LNCAP (cell line): ENCODE results near the gene TCEANC2.

Source experiments
- TF ChIP-seq, protein P1 (sequence below): fragments of 450-650 bp; IDR thresholded peaks from 2 replicates; pipeline ENCODE4 v1.5.1; 2017; ENCODE audit warnings: mild to moderate bottlenecking

Gene TCEANC2

DNA sequence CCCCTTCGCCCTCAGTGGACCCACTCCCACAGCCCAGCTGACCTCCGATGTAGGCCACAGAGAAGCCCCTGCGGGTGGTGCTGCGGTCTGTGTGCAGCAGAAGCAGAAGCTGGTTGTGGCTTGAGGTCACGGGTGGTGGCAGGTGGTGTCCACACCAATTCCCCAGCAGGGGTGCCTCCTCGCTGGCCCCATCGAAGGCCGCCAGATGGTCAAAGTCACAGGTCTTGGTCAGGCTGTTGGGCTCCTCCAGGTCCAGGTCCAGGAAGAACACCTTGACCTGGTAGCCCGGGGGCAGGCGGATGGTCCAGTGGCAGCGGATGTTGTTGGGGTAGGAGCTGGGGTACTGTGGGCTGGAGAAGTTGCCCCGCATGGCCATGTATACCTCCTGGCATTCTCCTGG, 86.3 kb downstream of the TCEANC2 start:
- TF ChIP-seq, protein P1, sequence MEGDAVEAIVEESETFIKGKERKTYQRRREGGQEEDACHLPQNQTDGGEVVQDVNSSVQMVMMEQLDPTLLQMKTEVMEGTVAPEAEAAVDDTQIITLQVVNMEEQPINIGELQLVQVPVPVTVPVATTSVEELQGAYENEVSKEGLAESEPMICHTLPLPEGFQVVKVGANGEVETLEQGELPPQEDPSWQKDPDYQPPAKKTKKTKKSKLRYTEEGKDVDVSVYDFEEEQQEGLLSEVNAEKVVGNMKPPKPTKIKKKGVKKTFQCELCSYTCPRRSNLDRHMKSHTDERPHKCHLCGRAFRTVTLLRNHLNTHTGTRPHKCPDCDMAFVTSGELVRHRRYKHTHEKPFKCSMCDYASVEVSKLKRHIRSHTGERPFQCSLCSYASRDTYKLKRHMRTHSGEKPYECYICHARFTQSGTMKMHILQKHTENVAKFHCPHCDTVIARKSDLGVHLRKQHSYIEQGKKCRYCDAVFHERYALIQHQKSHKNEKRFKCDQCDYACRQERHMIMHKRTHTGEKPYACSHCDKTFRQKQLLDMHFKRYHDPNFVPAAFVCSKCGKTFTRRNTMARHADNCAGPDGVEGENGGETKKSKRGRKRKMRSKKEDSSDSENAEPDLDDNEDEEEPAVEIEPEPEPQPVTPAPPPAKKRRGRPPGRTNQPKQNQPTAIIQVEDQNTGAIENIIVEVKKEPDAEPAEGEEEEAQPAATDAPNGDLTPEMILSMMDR = no peak

DNA sequence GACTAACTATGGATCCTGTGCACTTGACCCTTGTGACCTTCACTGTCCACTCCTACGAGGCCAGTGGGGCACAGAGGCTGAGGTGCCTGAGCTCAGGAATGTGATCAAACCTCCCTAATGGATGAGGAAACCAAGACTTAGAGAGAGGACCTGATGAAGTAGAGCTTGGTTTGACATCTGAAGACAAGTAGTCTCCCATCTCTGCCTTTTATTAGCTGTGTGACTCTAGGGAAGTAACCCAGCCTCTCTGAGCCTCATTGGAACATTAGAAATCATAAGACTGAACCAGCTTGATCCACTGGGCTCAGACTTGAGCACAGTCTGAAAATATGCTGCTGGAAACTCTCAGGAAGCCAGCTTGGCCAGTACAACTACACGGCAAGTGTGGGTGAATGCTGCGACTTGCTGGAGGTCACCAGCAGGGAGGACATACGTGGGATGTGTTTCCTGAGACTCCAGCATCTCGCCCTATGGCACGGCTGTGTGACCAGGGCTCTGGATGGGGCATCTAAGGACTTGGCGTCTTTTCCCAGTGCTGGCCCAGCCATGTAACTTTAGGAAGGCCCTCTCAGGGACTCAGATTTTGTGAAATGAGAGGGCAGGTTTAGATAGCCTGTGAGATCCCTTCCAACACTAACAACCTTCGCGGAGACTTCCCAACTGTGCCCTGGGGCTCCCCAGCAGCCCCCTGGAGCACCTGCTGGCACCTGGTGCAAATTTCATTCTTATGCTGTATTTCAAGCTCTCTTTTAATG, 88.9 kb downstream of the TCEANC2 start:
- TF ChIP-seq, protein P1 = no peak

- TF ChIP-seq, protein P1 = no peak
These were observed 91.0 kb downstream of the TCEANC2 start for GRCh38 chr1:54144366-54144765.

DNA sequence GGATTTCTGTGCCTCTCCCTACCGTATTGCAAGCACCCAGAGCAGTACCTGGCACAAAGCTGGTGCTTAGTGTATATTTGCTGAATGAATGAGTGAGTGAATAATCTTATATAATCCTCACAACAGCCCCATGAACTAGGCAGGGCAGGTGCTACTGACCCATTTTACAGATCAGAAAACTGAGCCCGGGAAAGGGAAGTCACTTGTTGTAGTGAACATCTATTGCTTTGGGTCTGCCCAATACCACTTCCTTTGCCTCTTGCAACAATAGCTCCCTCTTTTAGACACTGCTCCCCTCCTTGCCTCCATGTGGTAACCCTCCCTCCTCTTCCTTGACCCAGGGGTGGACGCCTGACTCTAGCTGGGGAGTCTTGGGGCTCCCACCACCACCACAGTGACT, 96.3 kb downstream of the TCEANC2 start:
- TF ChIP-seq, protein P1 = no peak

GRCh38 chr1:54151013-54151412, 97.6 kb downstream of the TCEANC2 start:
- TF ChIP-seq, protein P1 = no peak

- TF ChIP-seq, protein P1 = no peak
These were observed 99.3 kb downstream of the TCEANC2 start, which contains the start of gene CDCP2 for GRCh38 chr1:54152696-54153095. TSS of gene CDCP2 (minus strand) at chr1:54153000. CDS start at chr1:54152922, 78 bp downstream.

- TF ChIP-seq, protein P1 = no peak
These were observed 100.4 kb downstream of the TCEANC2 start for GRCh38 chr1:54153535-54154439.
